Thyroid gland (tissue), 4 donors: ENCODE measurements around the gene GALNT18. TPM values are rescaled to one million over a fixed set of nuclear protein-coding genes. Genes with fewer than 3 reads are reported as not detected.

ENCODE experiments used
- DNase-seq, 2 donors: peaks; one replicate each; pipeline ENCODE4 v3.0.0-alpha.2; 2019
- H3K27ac ChIP-seq, 3 donors: fragments of 200-600 bp; sonication (generic); 1 replicate in 2 of 3; 2 replicates in 1 of 3; pipeline ENCODE4 v1.5.1; 2016 to 2019; ENCODE audit warnings: mild to moderate bottlenecking in 1 of 3, moderate library complexity in 1 of 3
- H3K27me3 ChIP-seq: fragments of 200-600 bp; sonication (generic); one replicate; pipeline ENCODE4 v1.5.1; 2019
- H3K36me3 ChIP-seq, 2 donors: fragments of 200-600 bp; sonication (generic); one replicate each; pipeline ENCODE4 v1.5.1; 2016 to 2019
- H3K4me1 ChIP-seq, 2 donors: fragments of 200-600 bp; sonication (generic); one replicate each; pipeline ENCODE4 v1.5.1; 2017 to 2019
- H3K4me3 ChIP-seq, 3 donors: fragments of 200-600 bp; sonication (generic); replicated peaks in 1 of 3; 1 replicate in 2 of 3; 2 replicates in 1 of 3; pipeline ENCODE4 v1.5.1; 2016; ENCODE audit warnings: mild to moderate bottlenecking in 1 of 3
- H3K9me3 ChIP-seq: fragments of 200-600 bp; sonication (generic); one replicate; pipeline ENCODE4 v1.5.1; 2017
- CTCF ChIP-seq, 6 experiments: fragments of 200-600 bp in 3 of 6; fragments of 450-650 bp in 3 of 6; sonication (generic) in 3 of 6; IDR thresholded peaks; one replicate each; pipeline ENCODE4 v1.5.1; 2016 to 2019; ENCODE audit warnings: antibody characterized with exemption in 6 of 6, mild to moderate bottlenecking in 2 of 6, inconsistent platforms in 1 of 6, moderate library complexity in 1 of 6
- POLR2A ChIP-seq, 2 donors: fragments of 450-650 bp; IDR thresholded peaks; one replicate each; pipeline ENCODE4 v1.6.1; 2017; ENCODE audit warnings: antibody characterized with exemption in 2 of 2, mild to moderate bottlenecking in 2 of 2, moderate library complexity in 1 of 2
- WGBS, 2 donors: methylation state at CpG; one replicate each; pipeline ENCODE4 v1.1.5; 2017; 5-methylcytosine and 5-hydroxymethylcytosine counted together
- intact Hi-C: fragments of 100-400 bp; cut with DNase I; formaldehyde crosslinking; loops from one replicate; pipeline ENCODE4 v1.15.1; 2023
- total RNA-seq, 4 donors: library from RNA; depleted of rRNA; stranded (reverse); fragments of >200 nt; gene quantifications; one replicate each; pipeline ENCODE4 v1.2.3, GENCODE V29; 2016

The GALNT18 gene
- total RNA-seq, 4 donors from 2014 or later = 60.7 to 93.8 (median 87.5) TPM

DNA sequence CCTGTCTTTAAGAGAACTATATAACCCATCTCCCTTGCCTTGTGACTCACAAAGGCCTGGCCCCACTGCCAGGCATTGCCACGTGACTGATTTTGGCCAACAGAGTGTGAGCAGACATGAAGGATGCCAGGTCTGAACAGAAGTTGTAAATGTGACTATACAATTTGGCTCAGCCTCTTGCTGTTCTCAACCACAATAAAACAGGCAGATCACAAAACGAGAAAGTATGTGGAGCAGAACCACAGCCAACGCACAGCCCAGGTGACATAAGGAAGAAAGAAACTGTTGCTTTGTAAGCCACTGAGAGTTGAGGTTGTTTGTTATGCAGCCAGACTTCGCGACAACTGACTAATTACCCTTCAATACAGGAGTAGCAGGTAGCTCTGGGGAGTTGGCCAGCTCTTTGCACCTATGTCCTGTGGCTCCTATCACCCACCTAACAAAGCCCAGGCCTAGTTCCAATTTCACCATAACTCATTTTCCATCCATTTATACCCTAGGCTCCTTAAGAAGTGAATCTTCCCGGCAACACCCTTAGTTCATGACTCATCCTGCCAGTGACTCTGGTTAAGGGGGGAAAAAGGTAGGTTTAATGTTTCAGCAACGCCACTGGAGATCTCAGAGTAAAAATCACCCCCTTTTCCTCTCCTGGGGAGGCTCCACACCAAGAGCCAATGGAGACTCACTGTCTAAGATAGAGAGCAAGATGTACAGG is 53.7 kb downstream of the GALNT18 start:
- intact Hi-C loops = no loop called here
- Histone ChIP-seq H3K36me3 (no peaks in the 10 kb centered on the region), H3K4me1 (peaks cover 40 to 62% of the 10 kb centered on the region in 2 donors), H3K27me3 (no peaks in the 10 kb centered on the region), H3K4me3 (no peak overlapping the region), H3K27ac (peak overlapping the region in 2 of 3 donors; percentile 36 to 42), H3K9me3 (no peaks in the 10 kb centered on the region)
- TF ChIP-seq POLR2A (IDR thresholded peaks at IDR 0.05) = no peak
- TF ChIP-seq CTCF (IDR thresholded peaks at IDR 0.05) = no peak
- no peak for DNase-seq
- WGBS, 2 donors = 74 to 86% methylated on average over 7 of the region's 7 CpGs

DNA sequence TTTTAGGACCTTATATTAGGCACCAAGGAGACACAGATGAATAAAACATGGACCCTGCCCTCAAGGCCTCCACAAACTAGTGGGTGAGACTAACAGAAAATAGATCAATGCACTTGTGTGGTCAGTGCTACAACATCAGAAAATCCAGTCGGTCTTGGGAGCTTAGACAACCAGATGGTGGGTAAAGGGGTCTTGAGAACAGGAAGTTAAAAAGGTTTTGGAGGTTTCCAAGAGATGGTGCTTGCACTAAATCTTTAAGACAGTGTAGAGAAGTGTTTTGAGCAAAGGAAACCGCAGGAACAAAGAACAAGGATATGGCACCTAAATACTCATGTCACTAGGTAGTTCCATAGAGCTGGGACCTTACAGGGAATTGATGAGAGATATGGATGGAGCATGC is 56.2 kb downstream of the GALNT18 start:
- WGBS, 2 donors = 86 to 89% methylated on average over 2 of the region's 2 CpGs
- H3K4me1 ChIP-seq = peaks cover 45 to 73% of the 10 kb centered on the region in 2 donors
- no peak for TF ChIP-seq CTCF (IDR thresholded peaks at IDR 0.05)
- TF ChIP-seq POLR2A (IDR thresholded peaks at IDR 0.05) = no peak
- H3K27ac ChIP-seq = no peak overlapping the region
- H3K36me3 ChIP-seq = no peaks in the 10 kb centered on the region
- no peaks in the 10 kb centered on the region for H3K27me3 ChIP-seq
- H3K9me3 ChIP-seq = no peaks in the 10 kb centered on the region
- no peak for DNase-seq
- intact Hi-C loops = no loop called here
- H3K4me3 ChIP-seq = no peak overlapping the region

GRCh38 chr11:11563200-11563975 is 58.4 kb downstream of the GALNT18 start:
- WGBS, 2 donors = 34 to 50% methylated on average over 6 of the region's 6 CpGs
- DNase-seq = peak; percentile 83 to 89
- Histone ChIP-seq H3K27ac (peak overlapping the region; percentile 32 to 74 (median 60)), H3K4me3 (no peak overlapping the region), H3K4me1 (peaks cover 37 to 60% of the 10 kb centered on the region in 2 donors), H3K9me3 (no peaks in the 10 kb centered on the region), H3K27me3 (no peaks in the 10 kb centered on the region), H3K36me3 (no peaks in the 10 kb centered on the region)
- TF ChIP-seq CTCF (IDR thresholded peaks at IDR 0.05) (no peak), POLR2A (IDR thresholded peaks at IDR 0.05) (no peak)
- intact Hi-C loops = no loop called here

- intact Hi-C loops = no loop called here
- peaks cover 32 to 61% of the 10 kb centered on the region in 2 donors for H3K4me1 ChIP-seq
- no peak overlapping the region for H3K27ac ChIP-seq
- H3K36me3 ChIP-seq = no peaks in the 10 kb centered on the region
- H3K9me3 ChIP-seq = no peaks in the 10 kb centered on the region
- no peak for DNase-seq
- H3K27me3 ChIP-seq = no peaks in the 10 kb centered on the region
- TF ChIP-seq POLR2A (IDR thresholded peaks at IDR 0.05) (no peak), CTCF (IDR thresholded peaks at IDR 0.05) (no peak)
- H3K4me3 ChIP-seq = no peak overlapping the region
- WGBS, 2 donors = 94% methylated on average over 5 of the region's 5 CpGs
Measured at GRCh38 chr11:11561991-11562390, 59.8 kb downstream of the GALNT18 start.

DNA sequence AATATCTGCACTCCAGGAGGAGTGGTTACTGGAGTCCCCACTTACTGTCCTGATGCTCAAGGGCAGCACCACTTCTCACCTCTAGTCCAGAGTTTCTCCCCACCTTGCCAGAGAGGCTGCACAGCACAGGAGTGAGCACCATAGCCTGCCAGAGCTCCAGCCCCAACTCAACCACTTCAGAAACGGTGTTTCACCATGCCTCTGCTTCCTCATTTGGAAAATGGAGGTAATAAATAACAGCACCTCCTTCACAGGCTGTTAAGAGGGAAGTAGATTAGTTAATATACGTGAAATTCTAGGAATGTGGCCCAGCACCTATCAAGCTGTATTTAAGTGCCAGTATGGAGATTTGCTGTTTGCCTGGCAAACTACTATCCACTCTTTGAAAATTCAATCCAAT is 63.0 kb downstream of the GALNT18 start:
- WGBS, 2 donors = 52 to 53% methylated on average over 2 of the region's 2 CpGs
- Histone ChIP-seq H3K4me1 (peaks cover 47 to 81% of the 10 kb centered on the region in 2 donors), H3K4me3 (no peak overlapping the region), H3K27me3 (no peaks in the 10 kb centered on the region), H3K27ac (peak overlapping the region in 2 of 3 donors; percentile 20 to 21), H3K9me3 (no peaks in the 10 kb centered on the region), H3K36me3 (no peaks in the 10 kb centered on the region)
- intact Hi-C loops = no loop called here
- peak in 1 of 2 donors; percentile 24 for DNase-seq
- TF ChIP-seq POLR2A (IDR thresholded peaks at IDR 0.05) (no peak), CTCF (IDR thresholded peaks at IDR 0.05) (peak in 1 of 6 experiments; percentile 3)
